Kidney (tissue), 14 donors: Measurements from ENCODE around the gene NTRK3. TPM values are rescaled to one million over a fixed set of nuclear protein-coding genes. Genes with fewer than 3 reads are reported as not detected.

Experiments
- DNase-seq, 5 donors: peaks; one replicate each; pipeline ENCODE4 v3.0.0-alpha.2; 2013 to 2020
- FAIRE-seq: peaks from 2 replicates; lab custom pipeline; 2012; peaks lifted over from hg19 to GRCh38; lab: Jason Lieb, UNC
- H3K27ac ChIP-seq, 2 donors: one replicate each; pipeline ENCODE4 v1.7.0; 2013; ENCODE audit warnings: low read depth in 2 of 2, low read length in 2 of 2, inconsistent platforms in 1 of 2
- H3K27me3 ChIP-seq: one replicate; pipeline ENCODE4 v1.7.1; 2013; ENCODE audit warnings: low read length, inconsistent platforms; ENCODE audit not compliant: control insufficient read depth, insufficient read depth
- H3K36me3 ChIP-seq, 3 donors: one replicate each; pipeline versions ENCODE4 v1.7.0 to v1.7.1; 2013; ENCODE audit warnings: low read length in 3 of 3, control low read depth in 1 of 3, inconsistent platforms in 1 of 3; ENCODE audit not compliant: insufficient read depth in 3 of 3, control insufficient read depth in 2 of 3
- H3K4me1 ChIP-seq, 3 donors: one replicate each; pipeline versions ENCODE4 v1.7.0 to v1.7.1; 2013; ENCODE audit warnings: low read length in 3 of 3, inconsistent platforms in 1 of 3, low read depth in 1 of 3; ENCODE audit not compliant: control insufficient read depth in 2 of 3, insufficient read depth in 2 of 3
- H3K4me3 ChIP-seq, 3 donors: one replicate each; pipeline versions ENCODE4 v1.7.0 to v1.8.1; 2013; ENCODE audit warnings: low read length in 3 of 3, control low read depth in 1 of 3, inconsistent platforms in 1 of 3
- H3K9ac ChIP-seq, 3 donors: one replicate each; pipeline versions ENCODE4 v1.7.0 to v1.7.1; 2013; ENCODE audit warnings: low read length in 3 of 3, control low read depth in 1 of 3, inconsistent platforms in 1 of 3
- H3K9me3 ChIP-seq, 3 donors: one replicate each; pipeline versions ENCODE4 v1.7.0 to v1.7.1; 2013; ENCODE audit warnings: low read length in 3 of 3, control low read depth in 1 of 3, inconsistent platforms in 1 of 3; ENCODE audit not compliant: control insufficient read depth in 2 of 3, insufficient read depth in 1 of 3
- intact Hi-C: fragments of 100-400 bp; cut with DNase I; formaldehyde crosslinking; loops from one replicate; pipeline ENCODE4 v1.11.1; 2022
- polyA plus RNA-seq: library from polyadenylated mRNA; stranded (reverse); fragments of 350-450 nt; fragmentation: Illumina TruSeq; extraction: RNeasy Lipid Tissue Mini Kit (QIAGEN cat#74804); gene quantifications from one replicate; pipeline ENCODE4 v1.2.3, GENCODE V29; 2014; ENCODE audit warnings: low read depth, low replicate concordance; ENCODE audit not compliant: insufficient read depth
- total RNA-seq: library from RNA; stranded (reverse); fragmentation: NEBNext Ultra II Directional; extraction: Animal tissue kit (Norgen Biotek cat#: 25700); gene quantifications from one replicate; pipeline ENCODE4 v1.2.1, GENCODE V29; 2021
- TF ChIP-seq, protein P1 (sequence below): IDR thresholded peaks from 3 replicates; pipeline ENCODE4 v1.5.1; 2012; ENCODE audit warnings: mild to moderate bottlenecking, moderate library complexity, borderline replicate concordance; ENCODE audit not compliant: insufficient read depth; ENCODE audit errors: extremely low read depth
- donor health status: control.
- donor health status: control.
- donor health status: control.
- donor health status: control.
- donor health status: control.
- donor health status: DM: yes; HTN: yes; CAD: no.
- donor health status: Normal renal cell carcinoma (clear cell type).

NTRK3 gene
- total and polyA plus RNA-seq, 2 donors from 2014 or later: 8.9 to 25.5 TPM

DNA sequence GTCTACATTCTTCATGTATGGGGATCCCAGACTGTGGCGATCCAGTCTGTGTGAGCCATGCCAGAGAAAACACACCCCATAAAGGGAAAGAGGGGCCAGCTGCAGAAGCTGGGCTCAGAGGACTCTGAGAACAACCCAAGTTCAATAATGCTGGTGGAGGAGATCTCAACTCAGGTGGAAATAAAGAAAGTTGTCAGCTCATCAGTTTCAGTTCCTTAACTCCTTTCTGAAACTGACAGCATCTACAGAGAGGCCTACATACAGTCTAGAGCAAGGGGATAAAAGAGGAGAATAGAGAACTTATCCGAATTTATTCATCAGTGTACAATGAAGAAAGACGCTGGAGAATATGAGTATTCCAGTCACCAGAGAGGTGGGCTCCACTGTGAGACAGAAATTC lies 77.0 kb downstream of the NTRK3 start:
- H3K4me3 ChIP-seq: no peak overlapping the region
- H3K36me3 ChIP-seq: no peaks in the 10 kb centered on the region
- no peak overlapping the region for H3K27ac ChIP-seq
- FAIRE-seq (no peak), DNase-seq (no peak)
- TF ChIP-seq, protein P1, sequence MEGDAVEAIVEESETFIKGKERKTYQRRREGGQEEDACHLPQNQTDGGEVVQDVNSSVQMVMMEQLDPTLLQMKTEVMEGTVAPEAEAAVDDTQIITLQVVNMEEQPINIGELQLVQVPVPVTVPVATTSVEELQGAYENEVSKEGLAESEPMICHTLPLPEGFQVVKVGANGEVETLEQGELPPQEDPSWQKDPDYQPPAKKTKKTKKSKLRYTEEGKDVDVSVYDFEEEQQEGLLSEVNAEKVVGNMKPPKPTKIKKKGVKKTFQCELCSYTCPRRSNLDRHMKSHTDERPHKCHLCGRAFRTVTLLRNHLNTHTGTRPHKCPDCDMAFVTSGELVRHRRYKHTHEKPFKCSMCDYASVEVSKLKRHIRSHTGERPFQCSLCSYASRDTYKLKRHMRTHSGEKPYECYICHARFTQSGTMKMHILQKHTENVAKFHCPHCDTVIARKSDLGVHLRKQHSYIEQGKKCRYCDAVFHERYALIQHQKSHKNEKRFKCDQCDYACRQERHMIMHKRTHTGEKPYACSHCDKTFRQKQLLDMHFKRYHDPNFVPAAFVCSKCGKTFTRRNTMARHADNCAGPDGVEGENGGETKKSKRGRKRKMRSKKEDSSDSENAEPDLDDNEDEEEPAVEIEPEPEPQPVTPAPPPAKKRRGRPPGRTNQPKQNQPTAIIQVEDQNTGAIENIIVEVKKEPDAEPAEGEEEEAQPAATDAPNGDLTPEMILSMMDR: no peak
- H3K27me3 ChIP-seq: no peaks in the 10 kb centered on the region
- intact Hi-C loops: no loop called here
- H3K4me1 ChIP-seq: no peaks in the 10 kb centered on the region
- H3K9ac ChIP-seq: no peak overlapping the region
- H3K9me3 ChIP-seq: no peaks in the 10 kb centered on the region

DNA sequence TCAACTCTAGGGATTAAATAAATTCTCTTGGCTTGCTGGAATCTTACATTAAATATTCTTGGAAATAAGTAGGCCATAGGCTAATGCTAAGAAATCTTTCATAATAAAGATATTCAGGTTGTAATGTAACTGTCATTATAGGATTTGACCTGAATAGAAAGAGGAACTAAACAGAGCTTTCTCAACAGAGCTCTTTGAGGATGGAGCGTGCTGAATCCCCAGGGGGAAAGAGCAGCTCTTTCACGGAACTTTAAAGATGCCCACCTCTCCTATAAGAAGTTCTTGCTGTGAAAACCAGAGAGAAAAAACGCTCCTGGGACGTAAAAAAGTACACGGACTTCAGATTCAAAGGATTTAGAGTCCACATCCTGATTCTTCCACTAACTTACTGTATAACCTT lies 77.9 kb downstream of the NTRK3 start:
- no peak overlapping the region for H3K27ac ChIP-seq
- H3K4me1 ChIP-seq: no peaks in the 10 kb centered on the region
- H3K36me3 ChIP-seq: no peaks in the 10 kb centered on the region
- no peak overlapping the region for H3K4me3 ChIP-seq
- TF ChIP-seq, protein P1: no peak
- H3K27me3 ChIP-seq: no peaks in the 10 kb centered on the region
- intact Hi-C loops: no loop called here
- H3K9ac ChIP-seq: no peak overlapping the region
- FAIRE-seq: no peak
- DNase-seq: no peak
- no peaks in the 10 kb centered on the region for H3K9me3 ChIP-seq

DNA sequence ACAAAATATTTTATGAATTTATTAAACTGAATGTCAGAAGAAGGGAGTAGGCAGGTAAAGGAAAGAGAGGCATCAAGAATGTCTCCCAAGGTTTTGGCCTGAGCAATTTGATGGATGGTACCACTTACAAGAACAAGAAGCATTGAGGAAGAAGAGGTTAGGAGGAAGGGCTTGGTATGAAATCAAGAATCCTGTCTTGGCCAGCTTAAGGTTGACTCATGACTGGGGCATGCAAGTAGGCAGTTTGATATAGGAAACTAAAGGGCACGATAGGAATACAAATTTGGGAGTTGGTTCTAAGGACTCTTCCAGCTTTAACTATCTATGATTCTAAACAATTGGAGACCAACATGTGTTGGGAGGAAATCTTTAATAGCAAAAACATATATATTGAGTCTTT lies 79.1 kb downstream of the NTRK3 start:
- Histone ChIP-seq H3K9me3 (no peaks in the 10 kb centered on the region), H3K4me3 (no peak overlapping the region)
- intact Hi-C loops: no loop called here

DNA sequence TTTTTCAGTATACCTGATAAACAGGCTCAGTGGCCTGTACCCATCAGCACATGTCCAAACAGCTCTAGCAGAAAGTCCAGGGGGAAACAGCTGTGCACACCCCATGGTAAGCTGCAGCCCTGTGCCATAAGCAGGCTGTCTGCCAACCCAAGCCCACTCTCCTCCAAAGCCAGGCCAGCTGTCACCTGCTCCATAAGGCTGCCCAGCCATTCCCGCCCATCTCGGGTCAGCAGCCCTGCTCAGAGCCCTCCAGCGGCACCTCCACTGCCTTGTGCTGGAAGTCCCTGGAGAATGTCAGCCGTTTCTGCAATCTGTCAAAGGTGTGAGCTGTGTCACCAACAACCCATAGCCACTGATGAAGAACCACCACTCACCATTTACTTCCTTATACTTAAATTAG lies 82.0 kb downstream of the NTRK3 start:
- Histone ChIP-seq H3K9ac (no peak overlapping the region), H3K27ac (no peak overlapping the region), H3K4me3 (no peak overlapping the region), H3K9me3 (no peaks in the 10 kb centered on the region), H3K4me1 (no peaks in the 10 kb centered on the region), H3K36me3 (no peaks in the 10 kb centered on the region), H3K27me3 (no peaks in the 10 kb centered on the region)
- intact Hi-C loops: no loop called here
- FAIRE-seq (no peak), DNase-seq (no peak)
- TF ChIP-seq, protein P1: no peak

More for the DNA sequence above, 79.1 kb downstream of the NTRK3 start:
- no peaks in the 10 kb centered on the region for H3K36me3 ChIP-seq
- no peak overlapping the region for H3K9ac ChIP-seq
- H3K4me1 ChIP-seq: no peaks in the 10 kb centered on the region
- FAIRE-seq (no peak), DNase-seq (no peak)
- TF ChIP-seq, protein P1: no peak
- H3K27ac ChIP-seq: no peak overlapping the region
- no peaks in the 10 kb centered on the region for H3K27me3 ChIP-seq
